SK-N-SH (cell line): Measurements from ENCODE around the gene CDK18. TPM values are rescaled to one million over a fixed set of nuclear protein-coding genes. Genes with fewer than 3 reads are reported as not detected.

Source experiments
- CTCF ChIA-PET: fragments of 300-600, 350-600 bp; formaldehyde crosslinking; extraction: SDS; loops from one replicate; lab custom pipeline; 2021; lab: Yijun Ruan, JAX
- POLR2A ChIA-PET: fragments of 350-600 bp; sonication (Branson Sonifier 250); formaldehyde crosslinking; extraction: SDS; loops from one replicate; lab custom pipeline; 2020; ENCODE audit warnings: antibody characterized with exemption, inconsistent platforms; lab: Yijun Ruan, JAX
- DNase-seq: peaks from one replicate; pipeline ENCODE4 v3.0.0; 2012
- H2AFZ ChIP-seq: fragments of 200-600 bp; sonication (generic); 2 replicates; pipeline ENCODE4 v1.8.1; 2016; ENCODE audit warnings: antibody characterized with exemption, mild to moderate bottlenecking, low read depth
- H3F3A ChIP-seq: fragments of 200-600 bp; sonication (generic); replicated peaks from 2 replicates; pipeline ENCODE3; 2016; ENCODE audit warnings: antibody characterized with exemption, mild to moderate bottlenecking; ENCODE audit not compliant: insufficient read depth
- H3K27ac ChIP-seq, 2 experiments: fragments of 200-500 bp in 1 of 2; fragments of 200-600 bp in 1 of 2; sonication (Bioruptor generic) in 1 of 2; sonication (generic), shearing (Covaris generic) in 1 of 2; 2 replicates each; pipeline versions ENCODE4 v1.5.1 to v1.6.1; 2014 to 2016; ENCODE audit warnings: low read depth in 2 of 2, inconsistent platforms in 1 of 2, low read length in 1 of 2, mild to moderate bottlenecking in 1 of 2, mixed read lengths in 1 of 2
- H3K27me3 ChIP-seq: fragments of 200-600 bp; sonication (generic), shearing (Covaris generic); 2 replicates; pipeline ENCODE4 v1.6.1; 2016; ENCODE audit warnings: mixed run types; ENCODE audit not compliant: insufficient read depth
- H3K36me3 ChIP-seq, 2 experiments: fragments of 200-500 bp in 1 of 2; fragments of 200-600 bp in 1 of 2; sonication (Bioruptor generic) in 1 of 2; sonication (generic) in 1 of 2; replicated peaks in 1 of 2; 2 replicates each; pipeline versions ENCODE3 to v1.5.1; 2014 to 2016; ENCODE audit warnings: low read length in 1 of 2, mild to moderate bottlenecking in 1 of 2; ENCODE audit not compliant: insufficient read depth in 2 of 2, control insufficient read depth in 1 of 2
- H3K4me1 ChIP-seq, 2 experiments: fragments of 200-500 bp in 1 of 2; fragments of 200-600 bp in 1 of 2; sonication (Bioruptor generic) in 1 of 2; sonication (generic), shearing (Covaris generic) in 1 of 2; 2 replicates each; pipeline versions ENCODE4 v1.5.1 to v1.6.1; 2014 to 2016; ENCODE audit warnings: low read depth in 1 of 2, low read length in 1 of 2, mixed run types in 1 of 2; ENCODE audit not compliant: insufficient read depth in 2 of 2, control insufficient read depth in 1 of 2
- H3K4me2 ChIP-seq: fragments of 200-600 bp; sonication (generic), shearing (Covaris generic); 2 replicates; pipeline ENCODE4 v1.6.1; 2017; ENCODE audit warnings: mixed run types
- H3K4me3 ChIP-seq, 2 experiments: fragments of 200-500 bp in 1 of 2; fragments of 200-600 bp in 1 of 2; sonication (Bioruptor generic) in 1 of 2; sonication (generic), shearing (Covaris generic) in 1 of 2; 2 replicates each; pipeline versions ENCODE4 v1.5.1 to v1.8.1; 2014 to 2016; ENCODE audit warnings: low read depth in 2 of 2, inconsistent platforms in 1 of 2, low read length in 1 of 2, mild to moderate bottlenecking in 1 of 2, mixed read lengths in 1 of 2, moderate library complexity in 1 of 2
- H3K79me2 ChIP-seq: fragments of 200-600 bp; sonication (generic); 2 replicates; pipeline ENCODE4 v1.8.1; 2017; ENCODE audit warnings: mild to moderate bottlenecking; ENCODE audit not compliant: insufficient read depth
- H3K9ac ChIP-seq: fragments of 200-600 bp; sonication (generic); 2 replicates; pipeline ENCODE4 v1.6.1; 2017; ENCODE audit warnings: mixed run types
- H3K9me2 ChIP-seq: fragments of 200-600 bp; sonication (generic); 2 replicates; pipeline ENCODE4 v1.6.1; 2017; ENCODE audit warnings: mixed run types
- H3K9me3 ChIP-seq: fragments of 200-600 bp; sonication (generic); 2 replicates; pipeline ENCODE4 v1.6.1; 2017; ENCODE audit warnings: mixed run types, mild to moderate bottlenecking, moderate library complexity
- H4K20me1 ChIP-seq: fragments of 200-600 bp; sonication (generic); 2 replicates; pipeline ENCODE4 v1.6.1; 2017; ENCODE audit warnings: mild to moderate bottlenecking, mixed run types; ENCODE audit not compliant: insufficient read depth
- CHD2 ChIP-seq: fragments of 150-350 bp; IDR thresholded peaks from 2 replicates; pipeline ENCODE4 v1.6.1; 2018; ENCODE audit warnings: low read length; ENCODE audit not compliant: partially characterized antibody
- ELF1 ChIP-seq: IDR thresholded peaks from 2 replicates; pipeline ENCODE4 v1.4.0; 2012
- FOSL2 ChIP-seq: IDR thresholded peaks from 2 replicates; pipeline ENCODE4 v1.4.0; 2012; ENCODE audit warnings: low read depth, mild to moderate bottlenecking, moderate library complexity, borderline replicate concordance
- FOXJ3 ChIP-seq: sonication (generic); formaldehyde crosslinking; IDR thresholded peaks from 2 replicates; pipeline ENCODE4 v1.5.1; 2020; ENCODE audit warnings: mild to moderate bottlenecking, missing genetic modification reagents
- FOXM1 ChIP-seq: IDR thresholded peaks from 2 replicates; pipeline ENCODE4 v1.4.0; 2012; ENCODE audit warnings: low read depth, mild to moderate bottlenecking
- GABPA ChIP-seq: IDR thresholded peaks from 2 replicates; pipeline ENCODE4 v1.4.0; 2012; ENCODE audit warnings: low read depth, mild to moderate bottlenecking
- GATA2 ChIP-seq: sonication (generic); formaldehyde crosslinking; IDR thresholded peaks from 2 replicates; pipeline ENCODE4 v1.5.0; 2020; ENCODE audit warnings: mild to moderate bottlenecking, missing genetic modification reagents
- NFIC ChIP-seq: IDR thresholded peaks from 2 replicates; pipeline ENCODE4 v1.4.0; 2012; ENCODE audit warnings: borderline replicate concordance
- NRF1 ChIP-seq: IDR thresholded peaks from 2 replicates; pipeline ENCODE4 v1.6.1; 2012; ENCODE audit warnings: low read depth, mild to moderate bottlenecking, low read length
- POLR2AphosphoS5 ChIP-seq: IDR thresholded peaks from 2 replicates; pipeline ENCODE4 v1.6.1; 2012; ENCODE audit warnings: low read depth, low read length
- RCOR1 ChIP-seq: fragments of 150-350 bp; IDR thresholded peaks from 2 replicates; pipeline ENCODE4 v1.6.1; 2017; ENCODE audit warnings: antibody characterized with exemption, low read length
- SIN3A ChIP-seq: IDR thresholded peaks from 2 replicates; pipeline ENCODE4 v1.6.1; 2012; ENCODE audit warnings: low read depth, mild to moderate bottlenecking, low read length, moderate library complexity, borderline replicate concordance
- SMC3 ChIP-seq: IDR thresholded peaks from 2 replicates; pipeline ENCODE4 v1.6.1; 2012; ENCODE audit warnings: low read depth, low read length, improper control_type of control experiment
- TCF12 ChIP-seq: IDR thresholded peaks from 2 replicates; pipeline ENCODE4 v1.4.0; 2012
- USF2 ChIP-seq: fragments of 150-350 bp; IDR thresholded peaks from 2 replicates; pipeline ENCODE4 v1.6.1; 2017; ENCODE audit warnings: antibody characterized with exemption, low read length, low read depth, borderline replicate concordance
- WGBS: methylation state at CpG from one replicate; pipeline ENCODE4 v1.1.6; 2017; ENCODE audit warnings: low lambda C conversion rate; 5-methylcytosine and 5-hydroxymethylcytosine counted together
- polyA plus RNA-seq, 3 experiments: library from polyadenylated mRNA; depleted of rRNA; stranded (reverse); fragments of >200 nt; gene quantifications; 2 replicates each; pipeline ENCODE4 v1.2.3, GENCODE V29; 2012
- TF ChIP-seq, protein P1 (sequence below): IDR thresholded peaks from 2 replicates; pipeline ENCODE4 v1.4.0; 2012; ENCODE audit warnings: low read depth, borderline replicate concordance
- TF ChIP-seq, protein P2 (sequence below): IDR thresholded peaks from 2 replicates; pipeline ENCODE4 v1.4.0; 2012; ENCODE audit warnings: low read depth

CDK18 gene
- polyA plus RNA-seq, 1 of the 3 experiments (the other 2 are of a cell fraction): 2.5 TPM

- TF ChIP-seq, protein P1, sequence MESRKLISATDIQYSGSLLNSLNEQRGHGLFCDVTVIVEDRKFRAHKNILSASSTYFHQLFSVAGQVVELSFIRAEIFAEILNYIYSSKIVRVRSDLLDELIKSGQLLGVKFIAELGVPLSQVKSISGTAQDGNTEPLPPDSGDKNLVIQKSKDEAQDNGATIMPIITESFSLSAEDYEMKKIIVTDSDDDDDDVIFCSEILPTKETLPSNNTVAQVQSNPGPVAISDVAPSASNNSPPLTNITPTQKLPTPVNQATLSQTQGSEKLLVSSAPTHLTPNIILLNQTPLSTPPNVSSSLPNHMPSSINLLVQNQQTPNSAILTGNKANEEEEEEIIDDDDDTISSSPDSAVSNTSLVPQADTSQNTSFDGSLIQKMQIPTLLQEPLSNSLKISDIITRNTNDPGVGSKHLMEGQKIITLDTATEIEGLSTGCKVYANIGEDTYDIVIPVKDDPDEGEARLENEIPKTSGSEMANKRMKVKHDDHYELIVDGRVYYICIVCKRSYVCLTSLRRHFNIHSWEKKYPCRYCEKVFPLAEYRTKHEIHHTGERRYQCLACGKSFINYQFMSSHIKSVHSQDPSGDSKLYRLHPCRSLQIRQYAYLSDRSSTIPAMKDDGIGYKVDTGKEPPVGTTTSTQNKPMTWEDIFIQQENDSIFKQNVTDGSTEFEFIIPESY: no peak
- no peak for TF ChIP-seq CHD2
- no peak for TF ChIP-seq SIN3A
- TF ChIP-seq NRF1: no peak
Observed at GRCh38 chr1:205530116-205530515, 25.6 kb downstream of the CDK18 start (continued).

DNA sequence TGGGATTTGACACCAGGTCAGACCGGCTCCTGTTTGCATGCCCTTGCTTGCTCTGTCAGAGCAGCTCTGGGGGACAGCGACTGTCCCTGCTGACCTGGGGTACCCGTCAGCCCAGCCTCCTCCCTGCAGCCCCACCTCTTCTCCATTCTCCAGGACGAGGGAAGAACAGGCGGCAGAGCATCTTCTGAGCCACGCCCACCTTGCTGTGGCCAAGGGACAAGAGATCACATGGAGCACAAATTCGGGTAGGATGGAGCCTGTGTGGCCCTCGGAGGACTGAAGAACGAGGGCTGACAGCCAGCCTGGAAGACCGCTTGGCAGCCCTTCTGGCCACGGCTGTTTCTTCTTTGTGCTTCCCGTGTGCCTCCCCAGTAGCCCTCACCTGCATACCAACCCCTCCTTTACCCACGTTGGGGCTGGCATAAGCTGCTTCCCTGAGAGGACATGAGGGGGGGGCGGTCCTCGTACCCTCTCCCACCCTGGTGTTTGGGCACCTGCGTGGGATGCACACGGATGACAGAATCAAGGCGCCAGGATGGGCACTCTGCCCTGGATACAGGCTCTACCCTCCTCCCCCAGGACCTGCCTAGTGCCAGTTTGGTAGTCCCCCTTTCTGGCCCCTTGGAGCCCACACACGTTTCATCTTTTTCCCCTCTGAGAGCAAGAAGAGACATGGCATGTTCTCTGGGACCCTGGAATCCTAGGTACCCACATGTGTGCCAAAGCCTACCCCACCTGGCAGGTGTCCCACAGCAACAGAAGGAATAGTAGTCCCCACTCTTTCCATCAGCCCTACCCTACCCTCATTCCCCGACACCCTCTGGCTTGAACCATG, 26.9 kb downstream of the CDK18 start:
- no peaks in the 10 kb centered on the region for H3K9me2 ChIP-seq
- H3K4me3 ChIP-seq: no peak overlapping the region
- TF ChIP-seq ELF1 (no peak), SMC3 (no peak), NRF1 (no peak), GATA2 (CRISPR knock-in tag) (no peak), TCF12 (no peak), POLR2AphosphoS5 (no peak), GABPA (no peak), FOXM1 (no peak), FOXJ3 (no peak), USF2 (no peak), CHD2 (no peak), NFIC (no peak), FOSL2 (no peak), RCOR1 (no peak)
- TF ChIP-seq, protein P2, sequence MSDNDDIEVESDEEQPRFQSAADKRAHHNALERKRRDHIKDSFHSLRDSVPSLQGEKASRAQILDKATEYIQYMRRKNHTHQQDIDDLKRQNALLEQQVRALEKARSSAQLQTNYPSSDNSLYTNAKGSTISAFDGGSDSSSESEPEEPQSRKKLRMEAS: no peak
- no peaks in the 10 kb centered on the region for H3K27me3 ChIP-seq
- H3K9ac ChIP-seq: no peak overlapping the region
- H3K79me2 ChIP-seq: no peaks in the 10 kb centered on the region
- H3F3A ChIP-seq: no peaks in the 10 kb centered on the region
- H3K9me3 ChIP-seq: no peaks in the 10 kb centered on the region
- H3K27ac ChIP-seq: no peak overlapping the region
- CTCF ChIA-PET: interaction anchor here (0.8 to 24.3 kb wide), 9 partner anchors 9 to 177 kb away, joined by 3 to 1333 read pairs (median 15); partner anchors contain the start of gene CDK18
- H3K4me1 ChIP-seq: peaks cover 0 to 23% of the 10 kb centered on the region in 2 experiments; a peak in 1 of 4 replicates
- no peaks in the 10 kb centered on the region for H3K36me3 ChIP-seq
- H4K20me1 ChIP-seq: no peaks in the 10 kb centered on the region
- 75% methylated on average over 13 of the region's 20 CpGs for WGBS
- H3K4me2 ChIP-seq: no peak overlapping the region
- no peak for DNase-seq
- POLR2A ChIA-PET: no interaction called here
- no peak overlapping the region for H2AFZ ChIP-seq
